Fibroblast of villous mesenchyme (primary cell): ENCODE results near the gene GPC1. TPM values are rescaled to one million over a fixed set of nuclear protein-coding genes. Genes with fewer than 3 reads are reported as not detected.

Experiments
- DNase-seq: peaks from one replicate; pipeline ENCODE4 v3.0.0-alpha.2; 2010; ENCODE audit warnings: low read depth
- H3K4me3 ChIP-seq: 2 replicates; pipeline ENCODE4 v1.5.1; 2011; ENCODE audit warnings: low read depth, mild to moderate bottlenecking, low read length
- total RNA-seq: library from RNA; depleted of rRNA; stranded (reverse); fragments of >200 nt; gene quantifications from 2 replicates; pipeline ENCODE4 v1.2.3, GENCODE V29; 2012
- TF ChIP-seq, protein P1 (sequence below): IDR thresholded peaks from 2 replicates; pipeline ENCODE4 v1.5.1; 2012; ENCODE audit warnings: low read depth, mild to moderate bottlenecking, low read length; ENCODE audit not compliant: insufficient read depth

The GPC1 gene
- total RNA-seq, 1 donor, result 88.9 TPM

DNA sequence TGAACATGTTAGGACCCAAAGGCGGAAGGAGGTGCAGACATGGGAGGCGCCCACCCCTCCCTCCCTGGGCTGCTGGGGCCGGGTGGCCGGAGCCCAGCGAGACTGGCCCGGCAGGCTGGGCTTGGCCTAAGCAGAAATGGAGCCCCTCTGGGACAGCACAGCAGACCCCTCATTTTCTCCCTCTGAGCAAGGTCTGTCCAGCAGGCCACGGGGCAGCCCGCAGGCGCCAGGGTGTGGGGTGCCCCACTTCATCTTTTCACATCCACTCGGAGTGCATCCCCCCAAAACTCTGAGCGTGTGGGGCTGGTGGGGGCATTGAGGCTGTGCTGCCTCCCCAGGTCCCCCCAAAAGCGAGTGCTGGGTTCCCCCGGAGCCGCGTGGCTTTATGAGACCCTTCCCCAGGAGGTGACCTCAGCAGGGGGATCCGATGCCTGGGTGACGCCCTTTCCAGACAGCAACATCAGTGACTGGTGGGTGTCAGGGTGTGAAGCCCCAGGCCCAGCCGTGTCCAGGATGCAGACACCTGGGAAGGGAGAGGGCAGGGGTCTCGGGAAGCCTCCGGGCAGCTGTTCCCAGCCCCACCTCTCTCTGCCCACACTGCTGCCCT, 36.7 kb upstream of the GPC1 start:
- H3K4me3 ChIP-seq, result no peak overlapping the region
- TF ChIP-seq, protein P1, sequence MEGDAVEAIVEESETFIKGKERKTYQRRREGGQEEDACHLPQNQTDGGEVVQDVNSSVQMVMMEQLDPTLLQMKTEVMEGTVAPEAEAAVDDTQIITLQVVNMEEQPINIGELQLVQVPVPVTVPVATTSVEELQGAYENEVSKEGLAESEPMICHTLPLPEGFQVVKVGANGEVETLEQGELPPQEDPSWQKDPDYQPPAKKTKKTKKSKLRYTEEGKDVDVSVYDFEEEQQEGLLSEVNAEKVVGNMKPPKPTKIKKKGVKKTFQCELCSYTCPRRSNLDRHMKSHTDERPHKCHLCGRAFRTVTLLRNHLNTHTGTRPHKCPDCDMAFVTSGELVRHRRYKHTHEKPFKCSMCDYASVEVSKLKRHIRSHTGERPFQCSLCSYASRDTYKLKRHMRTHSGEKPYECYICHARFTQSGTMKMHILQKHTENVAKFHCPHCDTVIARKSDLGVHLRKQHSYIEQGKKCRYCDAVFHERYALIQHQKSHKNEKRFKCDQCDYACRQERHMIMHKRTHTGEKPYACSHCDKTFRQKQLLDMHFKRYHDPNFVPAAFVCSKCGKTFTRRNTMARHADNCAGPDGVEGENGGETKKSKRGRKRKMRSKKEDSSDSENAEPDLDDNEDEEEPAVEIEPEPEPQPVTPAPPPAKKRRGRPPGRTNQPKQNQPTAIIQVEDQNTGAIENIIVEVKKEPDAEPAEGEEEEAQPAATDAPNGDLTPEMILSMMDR, result no peak
- no peak for DNase-seq

DNA sequence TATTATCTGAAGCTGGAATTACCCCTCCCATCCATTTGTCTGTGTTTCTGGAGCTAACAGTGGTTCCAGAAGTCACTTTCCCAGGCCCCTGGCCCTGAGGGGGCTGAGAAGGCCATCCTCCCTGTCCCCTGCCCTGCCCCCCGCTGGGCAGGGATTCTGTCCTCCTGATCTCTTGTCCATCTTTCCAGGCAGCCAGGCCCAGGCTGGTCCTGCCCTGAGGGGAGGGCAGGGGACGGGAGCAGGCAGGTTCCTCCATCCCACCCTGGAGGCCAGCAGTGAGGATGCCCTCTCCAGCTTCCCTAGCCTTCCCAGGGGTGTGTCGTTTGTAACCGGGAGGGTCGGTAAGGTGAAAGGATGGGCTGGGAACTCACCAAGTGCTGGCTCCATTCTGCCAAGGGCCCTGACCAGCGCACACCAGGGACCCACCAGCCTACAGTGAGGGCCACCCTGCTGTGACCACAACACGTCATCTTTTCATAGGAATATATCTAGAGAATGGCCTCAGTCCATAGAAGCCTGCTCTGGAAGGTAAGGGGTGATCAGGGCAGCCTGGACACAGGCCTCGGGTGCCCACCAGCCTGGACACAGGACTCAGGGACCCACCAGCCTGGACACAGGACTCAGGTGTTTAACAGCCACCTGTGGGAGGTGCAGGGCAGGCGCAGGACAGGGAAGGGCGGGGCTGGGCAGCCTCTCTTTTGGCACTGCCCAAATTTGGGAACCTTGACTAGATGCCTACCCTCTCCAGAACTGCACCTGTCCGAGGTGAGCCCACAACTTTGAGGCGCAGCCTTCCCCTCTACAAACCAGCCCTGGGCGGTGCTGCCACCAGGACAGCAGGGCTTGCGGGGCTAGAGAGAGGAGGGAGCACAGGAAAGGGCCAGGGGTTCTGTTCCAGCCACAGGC, 35.8 kb upstream of the GPC1 start:
- no peak overlapping the region for H3K4me3 ChIP-seq
- no peak for DNase-seq
- TF ChIP-seq, protein P1, result no peak

DNA sequence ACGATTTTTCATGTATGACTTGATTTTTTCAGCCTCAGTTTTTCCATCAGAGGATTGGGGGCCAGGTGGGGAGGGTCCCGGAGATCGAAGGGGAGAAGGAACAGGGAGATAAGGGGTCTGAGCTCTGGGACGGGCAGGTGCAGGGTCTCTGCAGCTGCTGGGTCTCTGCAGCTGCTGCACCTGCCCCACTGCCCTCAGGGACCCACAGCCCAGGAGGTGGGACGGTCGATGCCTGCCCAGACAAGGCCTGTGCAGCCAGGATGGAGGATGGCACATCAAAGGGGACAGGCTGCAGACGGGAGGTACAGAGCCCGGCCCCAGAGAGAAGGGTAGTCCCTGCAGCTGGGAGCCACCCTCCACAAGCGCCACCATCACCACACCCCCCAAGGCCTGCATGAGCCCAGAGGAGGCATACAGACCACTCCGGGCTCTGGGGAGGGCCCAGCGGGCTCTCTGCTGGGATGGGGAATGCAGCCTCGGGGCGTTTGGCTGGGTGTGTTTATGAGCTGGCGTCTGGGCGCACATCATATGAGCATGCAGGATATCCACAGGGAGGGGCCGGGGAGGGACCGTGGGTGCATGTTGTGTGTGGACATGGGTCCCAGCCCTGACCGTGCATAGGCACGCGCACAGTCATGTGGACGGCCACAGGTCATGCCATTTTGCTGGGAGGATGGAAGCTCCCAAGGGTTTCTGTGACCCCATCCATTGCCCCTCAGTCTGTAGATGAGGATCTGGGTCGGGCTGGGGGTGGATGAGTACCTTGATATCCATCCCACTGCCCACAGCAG, 34.9 kb upstream of the GPC1 start:
- no peak overlapping the region for H3K4me3 ChIP-seq
- TF ChIP-seq, protein P1, result no peak
- no peak for DNase-seq

DNA sequence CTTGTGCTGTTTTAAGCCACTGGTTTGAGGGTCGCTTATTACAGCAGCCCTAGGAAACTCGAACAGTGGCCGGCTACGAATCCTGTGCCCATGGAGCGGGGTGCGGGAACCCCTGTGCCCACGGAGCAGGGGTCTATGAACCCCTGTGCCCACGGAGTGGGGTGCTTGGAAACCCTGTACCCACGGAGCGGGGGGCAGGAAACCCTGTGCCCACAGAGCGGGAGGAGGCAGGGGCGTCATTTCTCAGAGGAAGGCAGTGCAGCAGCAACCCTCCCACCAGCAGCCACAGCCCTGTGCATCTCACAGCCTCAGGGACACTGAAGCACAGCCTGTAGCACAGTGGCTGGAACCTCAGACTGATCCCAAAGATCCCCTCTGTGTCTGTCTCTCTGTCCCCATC, 34.2 kb upstream of the GPC1 start:
- DNase-seq, result no peak
- no peak overlapping the region for H3K4me3 ChIP-seq
- TF ChIP-seq, protein P1, result no peak

DNA sequence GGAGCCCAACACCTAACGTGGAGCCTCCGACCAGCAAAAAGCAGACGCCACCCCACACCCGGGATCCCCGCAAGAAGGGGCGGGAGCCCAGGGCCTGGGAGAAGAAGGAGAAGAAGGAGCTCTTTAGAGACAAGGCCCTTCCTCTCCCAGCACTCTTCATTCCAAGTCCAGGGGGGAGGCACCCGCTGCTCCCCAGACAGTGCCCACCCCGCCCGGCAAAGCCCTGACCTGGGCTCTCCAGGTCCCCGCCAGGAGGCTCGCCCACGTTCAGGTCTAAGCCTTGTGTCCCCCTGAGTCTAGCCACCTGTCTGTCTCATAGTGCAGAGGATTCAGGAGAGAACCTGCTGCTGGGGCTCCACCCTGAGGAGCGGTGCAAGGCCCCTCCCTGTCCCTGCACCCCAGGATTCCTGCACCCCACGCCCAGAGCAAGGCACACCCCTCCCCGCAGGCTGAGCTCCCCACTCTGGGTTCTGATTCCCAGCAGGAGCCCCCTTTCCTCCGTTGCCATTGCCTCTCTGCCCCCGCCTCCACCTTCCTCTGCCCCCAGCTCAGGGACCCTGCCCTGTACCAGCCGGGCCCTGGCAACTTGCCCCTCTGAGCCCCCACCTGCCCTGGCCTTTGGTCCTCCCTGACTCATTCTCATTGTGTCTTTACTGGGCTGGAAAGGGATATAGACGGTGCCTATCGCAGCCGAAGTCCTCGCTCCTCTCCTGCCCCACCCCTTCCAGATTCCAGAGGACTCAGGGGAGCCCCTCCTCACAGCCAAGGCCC, 33.5 kb upstream of the GPC1 start:
- H3K4me3 ChIP-seq, result no peak overlapping the region
- no peak for DNase-seq
- TF ChIP-seq, protein P1, result no peak
